Activated naive CD8-positive, alpha-beta T cell treated with anti-CD3 and anti-CD28 coated beads, Interleukin-2, amount 50 U/mL, for 16 hours (primary cell): ENCODE results near the gene CUL7.
A peak's percentile ranks its signal among the peaks of the same experiment; 100 is the strongest.
"Not testable (repeated sequence)": the region's sequence is repeated elsewhere in the genome, so short reads cannot be mapped to it uniquely, and the experiment has no call there.

Source experiments
- DNase-seq: peaks from one replicate; pipeline ENCODE4 v3.0.0-alpha.2; 2020; ENCODE audit warnings: low read depth, low spot score

The CUL7 gene

DNA sequence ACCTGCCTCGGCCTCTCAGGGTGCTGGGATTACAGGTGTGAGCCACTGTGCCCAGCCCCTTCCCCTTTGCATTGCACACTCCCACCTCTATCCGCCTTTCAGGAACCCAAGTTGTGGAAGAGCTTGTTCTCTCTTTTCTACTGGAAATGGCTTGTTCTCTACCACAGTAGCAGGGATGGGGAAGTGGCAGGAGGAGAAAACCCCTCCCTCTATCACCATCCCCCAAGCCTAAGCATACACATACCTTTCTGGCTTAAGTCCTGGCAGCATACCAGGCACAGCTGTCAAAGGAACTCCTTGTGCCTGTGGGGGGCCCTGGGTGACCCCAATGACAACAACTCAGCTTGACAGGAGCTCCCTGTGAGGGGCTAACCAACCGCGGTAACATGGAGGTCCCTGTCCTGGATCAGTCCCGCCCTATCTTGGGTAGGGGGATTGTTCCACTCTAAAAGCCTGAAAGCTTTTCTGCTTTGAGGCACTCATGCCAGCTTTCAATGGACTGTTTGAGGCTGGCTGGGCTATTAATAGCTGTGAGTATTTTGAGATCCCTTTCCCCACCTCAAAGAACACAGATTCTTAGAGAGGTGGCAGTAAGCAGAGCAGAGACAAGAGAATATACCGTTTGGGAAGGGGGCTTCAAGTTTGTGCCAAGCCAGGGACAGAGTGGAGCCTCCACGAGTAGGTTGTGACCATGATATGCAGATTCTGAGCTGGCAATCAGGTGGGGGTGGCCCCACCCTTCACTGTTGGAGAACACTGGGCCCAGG, 37.3 kb downstream of the CUL7 start:
- DNase-seq = no peak

- no peak for DNase-seq
Measured at GRCh38 chr6:43014434-43014909, 39.2 kb downstream of the CUL7 start.

- DNase-seq = peak; percentile 99
Measured at GRCh38 chr6:43013843-43014433, 39.7 kb downstream of the CUL7 start, which contains the start of the genes KLHDC3 and MEA1. KLHDC3 (plus strand) TSS chr6:43014249; CDS start chr6:43017193, 2,944 bp downstream. MEA1 (minus strand) TSS chr6:43013946; CDS start chr6:43013813, 133 bp downstream.

- DNase-seq = no peak
Measured at GRCh38 chr6:43013097-43013842, 40.4 kb downstream of the CUL7 start.

DNA sequence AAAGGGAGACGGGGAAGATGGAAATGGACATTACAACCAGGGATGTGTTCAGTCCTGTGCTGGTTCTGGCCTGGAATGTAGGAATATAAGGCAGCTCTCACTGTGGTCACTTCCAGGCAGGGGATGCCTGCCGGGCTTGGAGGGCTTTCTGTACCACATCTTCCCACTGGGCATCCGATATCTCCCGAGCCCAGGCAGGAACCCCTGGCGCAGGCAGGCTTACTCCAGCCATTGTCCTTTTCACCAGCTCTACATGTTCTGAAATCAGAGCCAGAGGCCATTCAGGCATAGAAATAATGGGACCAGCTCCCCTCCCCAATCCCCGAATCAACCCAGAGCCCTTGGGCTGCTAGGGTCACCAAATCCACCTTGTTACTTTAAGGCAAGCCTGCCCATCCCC, 41.3 kb downstream of the CUL7 start:
- no peak for DNase-seq

GRCh38 chr6:43011207-43011606, 42.4 kb downstream of the CUL7 start:
- no peak for DNase-seq

GRCh38 chr6:43009124-43009523, 44.5 kb downstream of the CUL7 start:
- no peak for DNase-seq

DNA sequence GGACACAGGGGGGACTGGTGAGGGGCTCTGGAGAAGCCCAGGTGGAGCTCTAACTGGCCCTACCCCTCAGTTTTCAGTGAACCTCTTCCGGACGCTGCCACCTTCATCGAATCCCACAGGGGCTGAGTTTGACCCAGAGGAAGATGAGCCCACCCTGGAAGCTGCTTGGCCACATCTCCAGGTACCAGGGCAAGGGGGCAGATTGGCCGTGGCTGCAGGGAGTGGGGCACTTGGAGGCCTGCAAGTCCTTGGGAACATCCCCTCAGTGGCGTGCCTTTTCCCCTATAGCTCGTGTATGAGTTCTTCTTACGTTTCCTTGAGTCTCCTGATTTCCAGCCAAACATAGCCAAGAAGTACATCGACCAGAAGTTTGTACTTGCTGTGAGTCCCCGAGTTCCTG, 46.5 kb downstream of the CUL7 start:
- DNase-seq = no peak

GRCh38 chr6:43006251-43006650, 47.4 kb downstream of the CUL7 start:
- no peak for DNase-seq

DNA sequence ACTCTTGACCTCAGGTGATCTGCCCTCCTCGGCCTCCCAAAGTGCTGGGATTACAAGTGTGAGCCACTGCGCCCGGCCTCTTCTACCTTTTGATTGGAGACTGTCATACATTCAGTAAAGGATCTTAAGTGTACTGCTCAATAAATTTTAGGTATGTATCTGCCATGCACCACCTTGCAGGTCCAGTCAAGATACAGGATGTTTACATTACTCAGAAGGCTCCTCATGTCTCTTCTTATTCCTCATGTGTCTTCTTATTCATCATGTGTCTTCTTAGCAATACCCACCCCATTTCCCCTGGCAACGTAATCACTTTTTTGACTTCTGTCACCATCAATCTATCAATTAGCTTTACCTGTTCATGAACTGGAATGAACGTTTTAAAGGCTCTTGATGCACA, 47.8 kb downstream of the CUL7 start:
- no peak for DNase-seq

GRCh38 chr6:43001843-43002242, 51.8 kb downstream of the CUL7 start:
- no peak for DNase-seq

GRCh38 chr6:42998205-42998604, 55.4 kb downstream of the CUL7 start:
- not testable (repeated sequence) for DNase-seq

- DNase-seq = no peak
Measured at GRCh38 chr6:42996513-42996912, 57.1 kb downstream of the CUL7 start.

GRCh38 chr6:42993445-42993844, 60.2 kb downstream of the CUL7 start:
- DNase-seq = no peak

DNA sequence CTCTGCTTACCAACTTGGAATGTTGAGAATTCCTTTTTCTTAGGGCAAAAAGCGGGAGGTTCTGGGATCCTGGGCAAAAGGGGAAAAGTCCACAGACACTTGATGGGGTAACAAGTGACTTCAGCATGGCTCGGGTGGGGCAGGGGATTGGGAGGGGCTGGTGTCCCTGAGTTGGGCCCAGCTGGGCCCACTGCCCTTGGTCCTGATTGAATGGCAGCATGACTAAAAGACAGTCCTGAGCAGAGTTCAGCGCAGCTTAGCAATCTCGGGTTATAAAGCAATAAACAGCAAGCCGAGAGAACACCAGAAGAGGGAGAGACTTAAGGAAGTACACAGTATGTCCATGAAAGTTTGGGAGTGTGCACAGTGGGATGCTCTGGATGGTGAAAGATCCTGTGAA, 63.7 kb downstream of the CUL7 start:
- no peak for DNase-seq

DNA sequence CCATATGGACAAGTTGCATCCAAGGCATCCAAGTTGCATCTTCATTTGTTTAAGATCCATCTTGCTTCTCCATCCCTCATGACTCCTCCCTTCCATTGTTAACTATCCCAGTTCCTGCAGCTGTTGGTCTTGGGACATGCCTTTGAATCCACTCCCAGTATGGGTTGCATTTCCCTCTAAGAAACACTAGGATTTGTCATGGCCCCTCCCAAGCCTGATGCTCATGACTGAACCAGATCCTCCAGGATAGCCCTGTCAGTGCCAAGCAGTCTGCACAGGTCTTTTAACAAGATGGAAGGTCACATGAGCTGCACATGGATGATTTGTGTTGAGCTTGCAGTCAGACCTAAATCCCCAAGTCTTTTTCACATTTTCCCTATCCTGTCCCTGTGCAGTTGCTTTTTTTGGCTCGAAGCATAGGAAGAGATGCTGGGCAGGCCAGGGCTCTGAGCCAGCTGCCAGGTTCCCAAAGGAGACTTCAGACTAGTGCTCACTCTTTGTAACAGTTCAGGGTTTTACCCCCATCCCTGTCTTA, 65.1 kb downstream of the CUL7 start:
- DNase-seq = no peak
